Measurements from ENCODE around the gene BUD13. TPM values are rescaled to one million over a fixed set of nuclear protein-coding genes. Genes with fewer than 3 reads are reported as not detected.

BUD13 gene
- total RNA-seq, 1 donor = 14.5 TPM

DNA sequence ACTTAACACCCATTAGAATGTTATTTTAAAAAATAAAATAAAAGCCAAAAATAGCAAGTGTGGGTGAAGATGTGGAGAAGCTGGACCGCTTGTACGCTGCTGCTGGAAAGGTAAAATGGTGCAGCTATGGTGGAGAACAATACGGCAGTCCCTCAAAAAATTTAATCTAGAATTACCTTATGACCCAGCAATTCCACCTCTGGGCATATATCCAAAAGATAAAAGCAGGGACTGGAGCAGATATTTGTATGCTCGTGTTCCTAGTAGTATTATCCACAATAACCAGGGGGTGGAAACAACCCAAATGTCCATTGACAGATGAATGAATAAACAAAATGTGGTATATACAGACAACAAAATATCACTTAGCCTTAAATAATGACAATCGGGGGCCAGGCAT is 25.0 kb upstream of the BUD13 start:
- Histone ChIP-seq H3K4me2 (ENCODE audit: insufficient read depth, low read length) (no peak overlapping the region), H3K79me2 (ENCODE audit: insufficient read depth, low read length) (no peaks in the 10 kb centered on the region), H3K4me3 (ENCODE audit: insufficient read depth, low read length) (no peak overlapping the region), H3K27me3 (ENCODE audit: insufficient read depth, low read length) (no peaks in the 10 kb centered on the region), H2AFZ (ENCODE audit: low read length) (no peak overlapping the region), H4K20me1 (ENCODE audit: insufficient read depth, low read length) (no peaks in the 10 kb centered on the region), H3K36me3 (ENCODE audit: insufficient read depth, low read length) (no peaks in the 10 kb centered on the region), H3K9me3 (ENCODE audit: low read depth, low read length) (no peaks in the 10 kb centered on the region), H3K4me1 (ENCODE audit: insufficient read depth, low read length) (peaks cover 17% of the 10 kb centered on the region), H3K27ac (ENCODE audit: low read depth, low read length) (no peak overlapping the region)
- no peak for TF ChIP-seq CTCF (IDR thresholded peaks at IDR 0.05; ENCODE audit: extremely low read depth, low read depth, low read length)
- no peak for DNase-seq (ENCODE audit: insufficient read length, low spot score, missing footprints)

GRCh38 chr11:116796548-116796947 is 23.8 kb upstream of the BUD13 start:
- Histone ChIP-seq H3K79me2 (ENCODE audit: insufficient read depth, low read length) (no peaks in the 10 kb centered on the region), H3K27ac (ENCODE audit: low read depth, low read length) (no peak overlapping the region), H3K4me3 (ENCODE audit: insufficient read depth, low read length) (no peak overlapping the region), H2AFZ (ENCODE audit: low read length) (no peak overlapping the region), H3K27me3 (ENCODE audit: insufficient read depth, low read length) (no peaks in the 10 kb centered on the region), H4K20me1 (ENCODE audit: insufficient read depth, low read length) (no peaks in the 10 kb centered on the region), H3K4me2 (ENCODE audit: insufficient read depth, low read length) (no peak overlapping the region), H3K9me3 (ENCODE audit: low read depth, low read length) (no peaks in the 10 kb centered on the region), H3K36me3 (ENCODE audit: insufficient read depth, low read length) (no peaks in the 10 kb centered on the region), H3K4me1 (ENCODE audit: insufficient read depth, low read length) (peaks cover 27% of the 10 kb centered on the region)
- no peak for DNase-seq (ENCODE audit: insufficient read length, low spot score, missing footprints)
- TF ChIP-seq CTCF (IDR thresholded peaks at IDR 0.05; ENCODE audit: extremely low read depth, low read depth, low read length) = no peak

- Histone ChIP-seq H2AFZ (ENCODE audit: low read length) (no peak overlapping the region), H3K4me1 (ENCODE audit: insufficient read depth, low read length) (peaks cover 29% of the 10 kb centered on the region), H3K4me2 (ENCODE audit: insufficient read depth, low read length) (no peak overlapping the region), H3K27ac (ENCODE audit: low read depth, low read length) (no peak overlapping the region), H4K20me1 (ENCODE audit: insufficient read depth, low read length) (no peaks in the 10 kb centered on the region), H3K79me2 (ENCODE audit: insufficient read depth, low read length) (no peaks in the 10 kb centered on the region), H3K27me3 (ENCODE audit: insufficient read depth, low read length) (no peaks in the 10 kb centered on the region), H3K36me3 (ENCODE audit: insufficient read depth, low read length) (no peaks in the 10 kb centered on the region), H3K4me3 (ENCODE audit: insufficient read depth, low read length) (no peak overlapping the region), H3K9me3 (ENCODE audit: low read depth, low read length) (no peaks in the 10 kb centered on the region)
- TF ChIP-seq CTCF (IDR thresholded peaks at IDR 0.05; ENCODE audit: extremely low read depth, low read depth, low read length) = no peak
- no peak for DNase-seq (ENCODE audit: insufficient read length, low spot score, missing footprints)
Measured at GRCh38 chr11:116794851-116795250, 22.1 kb upstream of the BUD13 start.

GRCh38 chr11:116793772-116794097 is 20.9 kb upstream of the BUD13 start:
- H3K4me2 ChIP-seq (ENCODE audit: insufficient read depth, low read length) = no peak overlapping the region

More at GRCh38 chr11:116793772-116794097, 20.9 kb upstream of the BUD13 start:
- no peak for DNase-seq (ENCODE audit: insufficient read length, low spot score, missing footprints)
- no peaks in the 10 kb centered on the region for H3K9me3 ChIP-seq (ENCODE audit: low read depth, low read length)
- no peaks in the 10 kb centered on the region for H3K27me3 ChIP-seq (ENCODE audit: insufficient read depth, low read length)
- no peak overlapping the region for H3K4me3 ChIP-seq (ENCODE audit: insufficient read depth, low read length)
- no peaks in the 10 kb centered on the region for H4K20me1 ChIP-seq (ENCODE audit: insufficient read depth, low read length)
- H2AFZ ChIP-seq (ENCODE audit: low read length) = peak overlapping the region; percentile 32
- no peaks in the 10 kb centered on the region for H3K79me2 ChIP-seq (ENCODE audit: insufficient read depth, low read length)
- H3K4me1 ChIP-seq (ENCODE audit: insufficient read depth, low read length) = peaks cover 30% of the 10 kb centered on the region
- no peak overlapping the region for H3K27ac ChIP-seq (ENCODE audit: low read depth, low read length)
- H3K36me3 ChIP-seq (ENCODE audit: insufficient read depth, low read length) = no peaks in the 10 kb centered on the region
- no peak for TF ChIP-seq CTCF (IDR thresholded peaks at IDR 0.05; ENCODE audit: extremely low read depth, low read depth, low read length)

Measured in osteoblast (primary cell).